K562 (cell line): ENCODE data around the gene LHX5. TPM values are rescaled to one million over a fixed set of nuclear protein-coding genes. Genes with fewer than 3 reads are reported as not detected.

Experiments
- ATAC-seq: fragments of 200-7000 bp; cut with Tn5 transposase; 3 replicates; pipeline ENCODE4 v1.9.1; 2020; ENCODE audit warnings: moderate library complexity
- BruUV-seq: library from RNA; stranded (reverse); fragments of 400-500 nt; replicated peaks from 2 replicates; lab custom pipeline; 2021; lab: Mats Ljungman, UMichigan
- CTCF ChIA-PET: fragments of 300-600 bp; formaldehyde crosslinking; extraction: SDS; loops from one replicate; lab custom pipeline; 2021; ENCODE audit warnings: low intra/inter-chr PET ratio; lab: Yijun Ruan, JAX
- POLR2A ChIA-PET: fragments of 300-600, 350-650 bp; sonication (Branson Sonifier 250); formaldehyde crosslinking; extraction: SDS; loops from one replicate; lab custom pipeline; 2021; ENCODE audit warnings: antibody characterized with exemption, inconsistent platforms; lab: Yijun Ruan, JAX
- DNase-seq, 4 experiments: peaks; one replicate each; pipeline versions ENCODE4 v3.0.0 to v3.0.0-alpha.2; 2011 to 2018; ENCODE audit warnings: low spot score in 3 of 4, mixed read lengths in 3 of 4; ENCODE audit errors: extremely low read depth in 1 of 4
- FAIRE-seq: peaks from 2 replicates; lab custom pipeline; 2011; peaks lifted over from hg19 to GRCh38; lab: Jason Lieb, UNC
- H2AFZ ChIP-seq: 2 replicates; pipeline ENCODE4 v1.6.0; 2011; ENCODE audit warnings: low read depth, low read length, control low read depth, inconsistent platforms
- H3K27ac ChIP-seq: fragments of 200-600 bp; 3 replicates; pipeline ENCODE4 v1.8.0; 2011; ENCODE audit warnings: low read depth, mild to moderate bottlenecking, control low read depth, inconsistent platforms, low read length, moderate library complexity, mixed read lengths; ENCODE audit errors: extremely low read depth
- H3K27me3 ChIP-seq, 2 experiments: fragments of 300-600 bp in 1 of 2; 2 replicates in 1 of 2; 3 replicates in 1 of 2; pipeline versions ENCODE4 v1.6.0 to v1.8.0; 2011; ENCODE audit warnings: inconsistent platforms in 2 of 2, low read length in 2 of 2, mild to moderate bottlenecking in 1 of 2, mixed read lengths in 1 of 2, moderate library complexity in 1 of 2; ENCODE audit not compliant: control insufficient read depth in 2 of 2, insufficient read depth in 2 of 2
- H3K36me3 ChIP-seq: fragments of 300-600 bp; 3 replicates; pipeline ENCODE4 v1.8.0; 2011; ENCODE audit warnings: mild to moderate bottlenecking, low read length, inconsistent platforms; ENCODE audit not compliant: control insufficient read depth, insufficient read depth
- H3K4me1 ChIP-seq, 2 experiments: fragments of 200-600 bp in 1 of 2; replicated peaks in 1 of 2; 2 replicates in 1 of 2; 3 replicates in 1 of 2; pipeline versions ENCODE4 v1.5.1 to v1.8.0; 2011; ENCODE audit warnings: inconsistent platforms in 2 of 2, low read length in 2 of 2, mild to moderate bottlenecking in 1 of 2, mixed read lengths in 1 of 2, moderate library complexity in 1 of 2; ENCODE audit not compliant: control insufficient read depth in 2 of 2, insufficient read depth in 2 of 2
- H3K4me2 ChIP-seq: 2 replicates; pipeline ENCODE4 v1.6.1; 2011; ENCODE audit warnings: low read length, control low read depth, inconsistent platforms, mixed read lengths; ENCODE audit not compliant: insufficient read depth
- H3K4me3 ChIP-seq: fragments of 200-600 bp; sonication (generic), shearing (Covaris generic); 2 replicates; pipeline ENCODE4 v1.5.1; 2016; ENCODE audit warnings: control low read depth, inconsistent platforms
- H3K79me2 ChIP-seq: fragments of 200-600 bp; 3 replicates; pipeline ENCODE4 v1.8.0; 2011; ENCODE audit warnings: low read length, inconsistent platforms; ENCODE audit not compliant: control insufficient read depth, insufficient read depth
- H3K9ac ChIP-seq, 2 experiments: 2 replicates each; pipeline versions ENCODE4 v1.6.0 to v1.6.1; 2011; ENCODE audit warnings: low read depth in 2 of 2, low read length in 2 of 2, control low read depth in 1 of 2, inconsistent platforms in 1 of 2, mild to moderate bottlenecking in 1 of 2, mixed read lengths in 1 of 2; ENCODE audit not compliant: insufficient read depth in 1 of 2
- H3K9me1 ChIP-seq: one replicate; pipeline ENCODE4 v1.6.0; 2011; ENCODE audit warnings: inconsistent platforms, mild to moderate bottlenecking, low read length, moderate library complexity; ENCODE audit not compliant: control insufficient read depth, insufficient read depth
- H3K9me3 ChIP-seq: replicated peaks from 2 replicates; pipeline ENCODE4 v1.5.1; 2011; ENCODE audit warnings: low read depth, low read length, inconsistent platforms; ENCODE audit not compliant: control insufficient read depth, insufficient read depth
- H4K20me1 ChIP-seq: replicated peaks from 2 replicates; pipeline ENCODE4 v1.6.1; 2011; ENCODE audit warnings: low read length, inconsistent platforms, mixed read lengths; ENCODE audit not compliant: control insufficient read depth, insufficient read depth
- NCOA2 ChIP-seq, 2 experiments: fragments of 450-650 bp; IDR thresholded peaks; 2 replicates each; pipeline ENCODE4 v1.6.1; 2018; ENCODE audit warnings: mild to moderate bottlenecking in 2 of 2, moderate library complexity in 1 of 2; ENCODE audit not compliant: partially characterized antibody in 2 of 2
- WGBS: fragments of 100-300 bp; shearing (Covaris generic); methylation state at CpG from one replicate; pipeline ENCODE4 v1.1.6; 2016; ENCODE audit warnings: low coverage, mixed read lengths; ENCODE audit not compliant: insufficient coverage; ENCODE audit errors: missing lambda C conversion rate; 5-methylcytosine and 5-hydroxymethylcytosine counted together
- in situ Hi-C: fragments of 300-500 bp; cut with MboI; formaldehyde crosslinking; loops from 4 replicates; pipeline ENCODE4 v1.15.0; 2018; ENCODE audit warnings: inconsistent platforms, mixed read lengths
- intact Hi-C: fragments of 100-400 bp; cut with micrococcal nuclease; formaldehyde crosslinking; loops from 2 replicates; pipeline ENCODE4 v1.14.2; 2022
- polyA plus RNA-seq, 8 experiments: library from polyadenylated mRNA; depleted of rRNA in 4 of 8; stranded (reverse) in 5 of 8; unstranded in 3 of 8; fragments of >200 nt; fragmentation: Nextera tagmentation in 2 of 8; fragmentation: Illumina TruSeq in 1 of 8; extraction: Ambion mirVana in 2 of 8; extraction: Trizol in 1 of 8; gene quantifications; 2 replicates each; pipeline versions ENCODE4 v1.2.1 to v1.2.3, GENCODE V29; 2011 to 2014; ENCODE audit warnings: inconsistent platforms in 1 of 8, missing spikeins in 1 of 8
- total RNA-seq, 7 experiments: library from RNA; depleted of rRNA in 6 of 7; stranded (reverse); fragments of >200 nt in 6 of 7; fragmentation: Illumina TruSeq in 2 of 7; extraction: Trizol in 2 of 7; gene quantifications; 2 replicates each; pipeline versions ENCODE4 v1.2.1 to v1.2.3, GENCODE V29; 2011 to 2021; ENCODE audit warnings: low replicate concordance in 1 of 7
- TF ChIP-seq, protein P1 (sequence below): fragments of 450-650 bp; IDR thresholded peaks from 2 replicates; pipeline ENCODE4 v1.6.1; 2016
- TF ChIP-seq, protein P2 (sequence below): fragments of 250-450 bp; sonication (Bioruptor Pico); IDR thresholded peaks from 2 replicates; pipeline ENCODE4 v1.8.0; 2022; ENCODE audit warnings: inconsistent platforms

The LHX5 gene
- total and polyA plus RNA-seq, 9 of the 15 experiments (the other 6 are each of a cell fraction or from before 2014, with no cell fraction given), result 0.04 to 0.17 (median 0.05) TPM; not detected in 6

DNA sequence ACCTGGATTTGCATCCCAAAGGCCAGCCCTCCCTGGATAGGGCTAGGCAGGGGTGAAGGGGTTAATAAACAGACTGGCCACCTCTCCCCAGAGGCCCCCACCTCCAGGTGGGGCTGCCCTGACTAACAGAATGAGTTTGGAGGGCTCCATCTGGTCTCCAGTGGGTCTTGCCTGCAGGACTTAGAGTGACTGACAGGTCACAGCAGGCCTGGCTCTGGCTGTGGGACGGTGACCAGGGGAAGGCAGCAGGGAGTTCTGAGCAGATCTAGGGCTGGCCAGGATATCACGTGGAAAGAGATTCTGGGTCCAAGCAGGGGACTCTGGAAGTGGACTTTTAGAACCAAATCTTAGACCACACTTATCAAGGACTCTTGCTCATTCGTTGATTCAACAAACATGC lies 40.9 kb upstream of the LHX5 start:
- Histone ChIP-seq H3K27ac (no peak overlapping the region), H2AFZ (no peak overlapping the region), H3K4me2 (no peak overlapping the region), H3K4me1 (no peaks in the 10 kb centered on the region), H3K9ac (no peak overlapping the region), H3K9me3 (no peaks in the 10 kb centered on the region), H3K79me2 (no peaks in the 10 kb centered on the region), H3K4me3 (no peak overlapping the region), H3K27me3 (peaks cover 7 to 31% of the 10 kb centered on the region in 2 experiments; a peak in 4 of 5 replicates)
- 0% methylated on average over 3 of the region's 3 CpGs for WGBS
- FAIRE-seq, result no peak
- POLR2A ChIA-PET, result no interaction called here
- no peak for DNase-seq
- in situ Hi-C loops, result no loop called here
- no peak for ATAC-seq
- BruUV-seq, result no TSS peak
- intact Hi-C loops, result no loop called here
- CTCF ChIA-PET, result no interaction called here
- TF ChIP-seq, protein P1, sequence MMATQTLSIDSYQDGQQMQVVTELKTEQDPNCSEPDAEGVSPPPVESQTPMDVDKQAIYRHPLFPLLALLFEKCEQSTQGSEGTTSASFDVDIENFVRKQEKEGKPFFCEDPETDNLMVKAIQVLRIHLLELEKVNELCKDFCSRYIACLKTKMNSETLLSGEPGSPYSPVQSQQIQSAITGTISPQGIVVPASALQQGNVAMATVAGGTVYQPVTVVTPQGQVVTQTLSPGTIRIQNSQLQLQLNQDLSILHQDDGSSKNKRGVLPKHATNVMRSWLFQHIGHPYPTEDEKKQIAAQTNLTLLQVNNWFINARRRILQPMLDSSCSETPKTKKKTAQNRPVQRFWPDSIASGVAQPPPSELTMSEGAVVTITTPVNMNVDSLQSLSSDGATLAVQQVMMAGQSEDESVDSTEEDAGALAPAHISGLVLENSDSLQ, result peak; percentile 56; the same call in 1 of the 2 replicates
- TF ChIP-seq NCOA2 (IDR thresholded peaks at IDR 0.05; ENCODE audit: partially characterized antibody in 2 of 2), result no peak
- TF ChIP-seq, all 486 proteins: peak for 1
- no peaks in the 10 kb centered on the region for H3K9me1 ChIP-seq
- H3K36me3 ChIP-seq, result no peaks in the 10 kb centered on the region
- no peaks in the 10 kb centered on the region; the same call in none of the 2 replicates for H4K20me1 ChIP-seq

DNA sequence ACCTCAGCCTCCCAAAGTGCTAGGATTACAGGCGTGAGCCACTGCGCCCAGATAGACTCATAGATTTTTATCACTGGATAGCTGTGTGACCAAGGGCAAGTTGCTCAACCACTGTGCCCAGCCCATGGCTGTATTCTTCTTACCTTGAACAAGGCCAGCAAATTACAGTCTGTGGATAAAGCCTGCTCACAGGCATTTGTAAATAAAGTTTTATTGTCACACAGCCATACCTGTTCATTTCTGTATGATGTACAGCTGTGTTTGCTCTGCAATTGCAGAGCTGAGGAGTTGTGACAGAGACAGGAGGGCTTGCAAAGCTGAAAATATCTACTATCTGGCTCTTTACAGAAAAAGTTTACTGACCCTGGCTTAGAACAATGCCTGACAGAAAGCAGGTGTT lies 35.2 kb upstream of the LHX5 start:
- peaks cover under 1% of the 10 kb centered on the region; the same call in 1 of the 2 replicates for H4K20me1 ChIP-seq
- no peak overlapping the region for H3K4me3 ChIP-seq
- CTCF ChIA-PET, result no interaction called here
- WGBS, result 0% methylated on average over 2 of the region's 2 CpGs
- H3K27ac ChIP-seq, result no peak overlapping the region
- no peak overlapping the region for H3K9ac ChIP-seq
- POLR2A ChIA-PET, result no interaction called here
- BruUV-seq, result no TSS peak
- ATAC-seq (no peak), DNase-seq (no peak), FAIRE-seq (no peak)
- no peak overlapping the region for H3K4me2 ChIP-seq
- H3K9me1 ChIP-seq, result no peaks in the 10 kb centered on the region
- peaks cover 0 to 21% of the 10 kb centered on the region in 2 experiments; a peak in 3 of 5 replicates for H3K27me3 ChIP-seq
- in situ Hi-C loops, result no loop called here
- H3K79me2 ChIP-seq, result no peaks in the 10 kb centered on the region
- intact Hi-C loops, result no loop called here
- H3K36me3 ChIP-seq, result no peaks in the 10 kb centered on the region
- H2AFZ ChIP-seq, result no peak overlapping the region
- H3K4me1 ChIP-seq, result no peaks in the 10 kb centered on the region
- no peaks in the 10 kb centered on the region for H3K9me3 ChIP-seq
- TF ChIP-seq, protein P2, sequence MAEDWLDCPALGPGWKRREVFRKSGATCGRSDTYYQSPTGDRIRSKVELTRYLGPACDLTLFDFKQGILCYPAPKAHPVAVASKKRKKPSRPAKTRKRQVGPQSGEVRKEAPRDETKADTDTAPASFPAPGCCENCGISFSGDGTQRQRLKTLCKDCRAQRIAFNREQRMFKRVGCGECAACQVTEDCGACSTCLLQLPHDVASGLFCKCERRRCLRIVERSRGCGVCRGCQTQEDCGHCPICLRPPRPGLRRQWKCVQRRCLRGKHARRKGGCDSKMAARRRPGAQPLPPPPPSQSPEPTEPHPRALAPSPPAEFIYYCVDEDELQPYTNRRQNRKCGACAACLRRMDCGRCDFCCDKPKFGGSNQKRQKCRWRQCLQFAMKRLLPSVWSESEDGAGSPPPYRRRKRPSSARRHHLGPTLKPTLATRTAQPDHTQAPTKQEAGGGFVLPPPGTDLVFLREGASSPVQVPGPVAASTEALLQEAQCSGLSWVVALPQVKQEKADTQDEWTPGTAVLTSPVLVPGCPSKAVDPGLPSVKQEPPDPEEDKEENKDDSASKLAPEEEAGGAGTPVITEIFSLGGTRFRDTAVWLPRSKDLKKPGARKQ (CRISPR knock-in tag), result no peak
